MM.1S (cell line): ENCODE results near the gene FLYWCH1.

Experiments used
- DNase-seq: peaks from one replicate; pipeline ENCODE4 v3.0.0-alpha.2; 2015
- H2AFZ ChIP-seq: fragments of 300-600 bp; sonication (generic); 2 replicates; pipeline ENCODE4 v1.6.0; 2016; ENCODE audit warnings: antibody characterized with exemption, low read length
- H3F3A ChIP-seq: fragments of 300-600 bp; sonication (generic); 2 replicates; pipeline ENCODE4 v1.6.1; 2016; ENCODE audit warnings: mild to moderate bottlenecking, antibody characterized with exemption, low read length, moderate library complexity, mixed read lengths; ENCODE audit not compliant: insufficient read depth
- H3K27ac ChIP-seq: fragments of 300-600 bp; sonication (generic); 2 replicates; pipeline ENCODE4 v1.5.1; 2016; ENCODE audit warnings: mild to moderate bottlenecking, low read length
- H3K27me3 ChIP-seq: fragments of 300-600 bp; sonication (generic); replicated peaks from 2 replicates; pipeline ENCODE4 v1.6.0; 2016; ENCODE audit warnings: low read length; ENCODE audit not compliant: insufficient read depth
- H3K36me3 ChIP-seq: fragments of 300-600 bp; sonication (generic); replicated peaks from 2 replicates; pipeline ENCODE4 v1.6.1; 2016; ENCODE audit warnings: mild to moderate bottlenecking, low read length, mixed read lengths; ENCODE audit not compliant: insufficient read depth
- H3K4me1 ChIP-seq: fragments of 300-600 bp; sonication (generic); 2 replicates; pipeline ENCODE4 v1.6.1; 2016; ENCODE audit warnings: low read length, mixed read lengths
- H3K4me2 ChIP-seq: fragments of 300-600 bp; sonication (generic); 2 replicates; pipeline ENCODE4 v1.6.0; 2016; ENCODE audit warnings: low read depth, low read length
- H3K4me3 ChIP-seq: fragments of 300-600 bp; sonication (generic); 2 replicates; pipeline ENCODE4 v1.5.1; 2016; ENCODE audit warnings: low read length, mixed read lengths
- H3K79me2 ChIP-seq: fragments of 300-600 bp; sonication (generic); 2 replicates; pipeline ENCODE4 v1.6.1; 2016; ENCODE audit warnings: mixed run types, low read length, mixed read lengths
- H3K9ac ChIP-seq: fragments of 300-600 bp; sonication (generic); 2 replicates; pipeline ENCODE4 v1.6.1; 2016; ENCODE audit warnings: low read length, mixed read lengths
- H3K9me2 ChIP-seq: fragments of 300-600 bp; sonication (generic); replicated peaks from 2 replicates; pipeline ENCODE4 v1.6.1; 2016; ENCODE audit warnings: mild to moderate bottlenecking, low read length, mixed read lengths; ENCODE audit not compliant: insufficient read depth
- H3K9me3 ChIP-seq: fragments of 300-600 bp; sonication (generic); replicated peaks from 2 replicates; pipeline ENCODE4 v1.6.1; 2016; ENCODE audit warnings: mild to moderate bottlenecking, low read length, mixed read lengths; ENCODE audit not compliant: insufficient read depth
- H4K20me1 ChIP-seq: fragments of 300-600 bp; sonication (generic); 2 replicates; pipeline ENCODE4 v1.6.1; 2016; ENCODE audit warnings: mild to moderate bottlenecking, low read length, moderate library complexity, mixed read lengths; ENCODE audit not compliant: insufficient read depth
- EZH2 ChIP-seq: fragments of 300-600 bp; sonication (generic); optimal IDR thresholded peaks from 2 replicates; pipeline ENCODE3; 2017; ENCODE audit warnings: low read depth, mild to moderate bottlenecking, antibody characterized with exemption, low read length, mixed read lengths
- EZH2phosphoT487 ChIP-seq: fragments of 300-600 bp; sonication (generic); IDR thresholded peaks from 2 replicates; pipeline ENCODE4 v1.6.1; 2018; ENCODE audit warnings: antibody characterized with exemption, low read length
- TF ChIP-seq, protein P1 (sequence below): fragments of 300-600 bp; sonication (generic); IDR thresholded peaks from 2 replicates; pipeline ENCODE4 v1.5.1; 2016; ENCODE audit warnings: antibody characterized with exemption, low read length, mixed read lengths

FLYWCH1 gene, protein sequence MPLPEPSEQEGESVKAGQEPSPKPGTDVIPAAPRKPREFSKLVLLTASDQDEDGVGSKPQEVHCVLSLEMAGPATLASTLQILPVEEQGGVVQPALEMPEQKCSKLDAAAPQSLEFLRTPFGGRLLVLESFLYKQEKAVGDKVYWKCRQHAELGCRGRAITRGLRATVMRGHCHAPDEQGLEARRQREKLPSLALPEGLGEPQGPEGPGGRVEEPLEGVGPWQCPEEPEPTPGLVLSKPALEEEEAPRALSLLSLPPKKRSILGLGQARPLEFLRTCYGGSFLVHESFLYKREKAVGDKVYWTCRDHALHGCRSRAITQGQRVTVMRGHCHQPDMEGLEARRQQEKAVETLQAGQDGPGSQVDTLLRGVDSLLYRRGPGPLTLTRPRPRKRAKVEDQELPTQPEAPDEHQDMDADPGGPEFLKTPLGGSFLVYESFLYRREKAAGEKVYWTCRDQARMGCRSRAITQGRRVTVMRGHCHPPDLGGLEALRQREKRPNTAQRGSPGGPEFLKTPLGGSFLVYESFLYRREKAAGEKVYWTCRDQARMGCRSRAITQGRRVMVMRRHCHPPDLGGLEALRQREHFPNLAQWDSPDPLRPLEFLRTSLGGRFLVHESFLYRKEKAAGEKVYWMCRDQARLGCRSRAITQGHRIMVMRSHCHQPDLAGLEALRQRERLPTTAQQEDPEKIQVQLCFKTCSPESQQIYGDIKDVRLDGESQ

DNA sequence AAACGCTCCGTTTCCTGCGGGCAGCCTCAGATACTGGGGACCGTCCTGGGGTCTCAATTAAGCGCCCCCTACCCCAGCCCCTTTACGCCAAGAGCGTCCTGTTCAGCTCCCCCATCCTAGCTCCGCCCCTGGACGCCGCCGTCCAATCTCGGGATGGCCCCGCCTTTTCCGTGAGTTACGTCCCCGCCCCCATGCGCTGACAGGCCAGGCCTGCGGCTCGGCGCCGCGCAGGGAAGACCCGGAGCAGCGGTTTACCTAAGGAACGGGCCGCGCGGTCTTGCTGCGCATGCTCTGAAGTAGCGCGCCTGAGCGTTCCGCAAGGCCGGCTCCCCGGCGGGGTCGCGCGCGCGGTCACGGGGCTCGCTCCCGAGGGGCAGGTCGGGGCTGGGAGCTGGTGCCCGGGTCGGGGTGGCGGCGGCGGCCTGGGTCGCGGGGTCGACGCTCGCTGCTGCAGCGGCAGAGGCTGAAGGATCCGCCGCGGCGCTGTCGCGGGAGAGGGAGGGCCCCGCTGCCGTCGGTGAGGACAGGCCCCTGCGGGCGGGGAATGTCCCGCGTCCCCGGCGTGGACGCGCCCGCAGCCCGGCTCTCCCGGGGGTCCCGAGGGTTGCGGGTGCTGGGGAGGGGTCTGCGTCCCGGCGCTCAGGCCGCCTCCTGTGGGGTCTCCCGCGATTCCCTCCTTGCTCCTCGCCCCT lies at the start of gene FLYWCH1:
Gene FLYWCH1, plus strand, starts transcription at position 294 of the 692 bp plus-strand sequence. CDS start 17,755 bp downstream, outside the sequence.
- Histone ChIP-seq H2AFZ (peak within 1 kb of the TSS; percentile 100), H3K9me3 (no peaks in the 10 kb centered on the region), H3K27ac (no peak within 1 kb of the TSS), H3F3A (peaks cover 29% of the 10 kb centered on the region), H3K9ac (peak within 1 kb of the TSS; percentile 66; the same call in 1 of the 2 replicates), H3K4me3 (peak within 1 kb of the TSS; percentile 98), H3K27me3 (peaks cover 23% of the 10 kb centered on the region), H3K79me2 (peaks cover 23% of the 10 kb centered on the region), H3K36me3 (no peaks in the 10 kb centered on the region), H3K9me2 (no peaks in the 10 kb centered on the region), H3K4me1 (peaks cover 33% of the 10 kb centered on the region), H3K4me2 (peak within 1 kb of the TSS; percentile 91), H4K20me1 (no peaks in the 10 kb centered on the region)
- DNase-seq: peak; percentile 99
- TF ChIP-seq EZH2: no peak
- no peak for TF ChIP-seq EZH2phosphoT487
- TF ChIP-seq, protein P1, sequence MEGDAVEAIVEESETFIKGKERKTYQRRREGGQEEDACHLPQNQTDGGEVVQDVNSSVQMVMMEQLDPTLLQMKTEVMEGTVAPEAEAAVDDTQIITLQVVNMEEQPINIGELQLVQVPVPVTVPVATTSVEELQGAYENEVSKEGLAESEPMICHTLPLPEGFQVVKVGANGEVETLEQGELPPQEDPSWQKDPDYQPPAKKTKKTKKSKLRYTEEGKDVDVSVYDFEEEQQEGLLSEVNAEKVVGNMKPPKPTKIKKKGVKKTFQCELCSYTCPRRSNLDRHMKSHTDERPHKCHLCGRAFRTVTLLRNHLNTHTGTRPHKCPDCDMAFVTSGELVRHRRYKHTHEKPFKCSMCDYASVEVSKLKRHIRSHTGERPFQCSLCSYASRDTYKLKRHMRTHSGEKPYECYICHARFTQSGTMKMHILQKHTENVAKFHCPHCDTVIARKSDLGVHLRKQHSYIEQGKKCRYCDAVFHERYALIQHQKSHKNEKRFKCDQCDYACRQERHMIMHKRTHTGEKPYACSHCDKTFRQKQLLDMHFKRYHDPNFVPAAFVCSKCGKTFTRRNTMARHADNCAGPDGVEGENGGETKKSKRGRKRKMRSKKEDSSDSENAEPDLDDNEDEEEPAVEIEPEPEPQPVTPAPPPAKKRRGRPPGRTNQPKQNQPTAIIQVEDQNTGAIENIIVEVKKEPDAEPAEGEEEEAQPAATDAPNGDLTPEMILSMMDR: no peak

DNA sequence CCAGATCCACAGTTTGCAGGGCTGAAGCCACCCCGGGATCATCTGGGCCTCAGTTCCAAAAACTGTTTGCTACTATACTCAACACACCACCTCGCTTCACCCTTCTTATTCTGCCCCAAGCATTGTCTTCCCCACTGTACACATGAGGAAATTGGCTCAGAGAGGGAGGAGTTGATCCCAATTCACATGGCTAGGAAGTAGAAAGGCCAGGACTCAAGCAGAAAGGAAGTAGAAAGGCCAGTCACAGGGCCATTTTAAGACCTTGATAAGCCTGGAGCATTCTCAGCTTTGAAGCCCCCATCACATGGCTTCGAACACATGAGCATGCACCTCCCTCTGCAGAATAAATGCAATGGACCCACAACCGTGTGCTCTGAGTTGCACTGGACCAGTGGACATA lies 46.1 kb upstream of the FLYWCH1 start:
- no peaks in the 10 kb centered on the region for H3K9me3 ChIP-seq
- H3K27ac ChIP-seq: no peak overlapping the region
- no peak overlapping the region for H3K4me2 ChIP-seq
- H3K27me3 ChIP-seq: peaks cover 62% of the 10 kb centered on the region
- no peaks in the 10 kb centered on the region for H3K9me2 ChIP-seq
- H3K9ac ChIP-seq: no peak overlapping the region
- no peak for DNase-seq
- no peaks in the 10 kb centered on the region for H3K4me1 ChIP-seq
- H3F3A ChIP-seq: 0 out of 2 replicates have a peak, but pooled peaks cover 2% of the 10 kb centered on the region
- no peaks in the 10 kb centered on the region for H3K36me3 ChIP-seq
- H3K79me2 ChIP-seq: no peaks in the 10 kb centered on the region
- TF ChIP-seq EZH2phosphoT487 (no peak), EZH2 (no peak)
- H3K4me3 ChIP-seq: no peak overlapping the region
- no peaks in the 10 kb centered on the region for H4K20me1 ChIP-seq
- no peak overlapping the region for H2AFZ ChIP-seq

DNA sequence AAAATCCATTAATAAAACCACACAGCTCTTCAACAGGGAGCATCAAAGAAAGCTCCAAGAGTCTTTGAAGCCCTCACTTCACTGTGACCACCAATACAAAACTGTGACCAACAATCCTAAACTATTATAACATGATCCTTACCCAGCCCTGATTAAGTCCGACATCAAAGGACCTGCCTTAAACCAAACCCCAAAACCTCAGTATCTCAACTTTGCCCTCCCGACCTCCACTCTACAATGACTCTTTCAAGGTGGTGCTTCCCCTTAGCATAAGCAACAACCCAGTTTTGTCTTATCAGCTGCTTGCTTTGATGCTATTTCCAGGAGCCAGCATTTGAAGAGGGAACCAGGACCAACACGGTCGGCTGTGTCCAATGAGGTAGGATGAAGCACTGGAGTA lies 45.3 kb upstream of the FLYWCH1 start:
- H4K20me1 ChIP-seq: no peaks in the 10 kb centered on the region
- 0 out of 2 replicates have a peak, but pooled peaks cover 2% of the 10 kb centered on the region for H3F3A ChIP-seq
- no peaks in the 10 kb centered on the region for H3K4me1 ChIP-seq
- no peaks in the 10 kb centered on the region for H3K79me2 ChIP-seq
- H3K9ac ChIP-seq: no peak overlapping the region
- H3K9me3 ChIP-seq: no peaks in the 10 kb centered on the region
- no peak overlapping the region for H3K4me3 ChIP-seq
- H3K4me2 ChIP-seq: no peak overlapping the region
- no peak overlapping the region for H2AFZ ChIP-seq
- H3K9me2 ChIP-seq: no peaks in the 10 kb centered on the region
- no peak for DNase-seq
- H3K36me3 ChIP-seq: no peaks in the 10 kb centered on the region
- TF ChIP-seq, protein P1: no peak
- TF ChIP-seq EZH2 (no peak), EZH2phosphoT487 (no peak)
- no peak overlapping the region for H3K27ac ChIP-seq
- H3K27me3 ChIP-seq: peaks cover 59% of the 10 kb centered on the region
